Keratinocyte (primary cell): ENCODE data around the gene RTCB. TPM values are rescaled to one million over a fixed set of nuclear protein-coding genes. Genes with fewer than 3 reads are reported as not detected.

Experiments
- DNase-seq: peaks from one replicate; pipeline ENCODE4 v3.0.0-alpha.2; 2011; ENCODE audit warnings: low read depth, missing footprints, low spot score
- FAIRE-seq: peaks from 2 replicates; lab custom pipeline; 2011; peaks lifted over from hg19 to GRCh38; lab: Jason Lieb, UNC
- H2AFZ ChIP-seq: 2 replicates; pipeline ENCODE4 v1.6.0; 2012; ENCODE audit warnings: low read length, control low read depth, inconsistent platforms; ENCODE audit not compliant: control insufficient read depth
- H3K27ac ChIP-seq: 2 replicates; pipeline ENCODE4 v1.5.1; 2011; ENCODE audit warnings: low read length; ENCODE audit not compliant: control insufficient read depth, insufficient read depth
- H3K27me3 ChIP-seq: 3 replicates; pipeline ENCODE4 v1.6.0; 2011; ENCODE audit warnings: low read length; ENCODE audit not compliant: control insufficient read depth, insufficient read depth; ENCODE audit errors: extremely low read depth
- H3K36me3 ChIP-seq, 2 experiments: 2 replicates in 1 of 2; 3 replicates in 1 of 2; pipeline ENCODE4 v1.5.1; 2011; ENCODE audit warnings: low read length in 2 of 2, mild to moderate bottlenecking in 1 of 2; ENCODE audit not compliant: control insufficient read depth in 2 of 2, insufficient read depth in 2 of 2; ENCODE audit errors: extremely low read depth in 1 of 2
- H3K4me1 ChIP-seq: 3 replicates; pipeline ENCODE4 v1.5.1; 2011; ENCODE audit warnings: low read length; ENCODE audit not compliant: control insufficient read depth, insufficient read depth; ENCODE audit errors: extremely low read depth
- H3K4me2 ChIP-seq: 3 replicates; pipeline ENCODE4 v1.6.0; 2011; ENCODE audit warnings: low read depth, low read length; ENCODE audit not compliant: control insufficient read depth, insufficient read depth; ENCODE audit errors: extremely low read depth
- H3K4me3 ChIP-seq, 3 experiments: fragments of 200-600 bp in 1 of 3; sonication (generic) in 1 of 3; 2 replicates in 2 of 3; 3 replicates in 1 of 3; pipeline ENCODE4 v1.5.1; 2011 to 2016; ENCODE audit warnings: low read length in 3 of 3, mild to moderate bottlenecking in 3 of 3, control low read depth in 2 of 3, inconsistent platforms in 1 of 3, low read depth in 1 of 3, mixed read lengths in 1 of 3, mixed run types in 1 of 3, moderate library complexity in 1 of 3; ENCODE audit not compliant: control insufficient read depth in 2 of 3, insufficient read depth in 2 of 3; ENCODE audit errors: extremely low read depth in 1 of 3
- H3K79me2 ChIP-seq: 2 replicates; pipeline ENCODE4 v1.6.0; 2012; ENCODE audit warnings: low read length; ENCODE audit not compliant: control insufficient read depth, insufficient read depth
- H3K9ac ChIP-seq: 3 replicates; pipeline ENCODE4 v1.6.0; 2011; ENCODE audit warnings: low read length; ENCODE audit not compliant: control insufficient read depth, insufficient read depth; ENCODE audit errors: extremely low read depth
- H3K9me1 ChIP-seq: 3 replicates; pipeline ENCODE4 v1.6.0; 2011; ENCODE audit warnings: low read length; ENCODE audit not compliant: control insufficient read depth, insufficient read depth; ENCODE audit errors: extremely low read depth
- H3K9me3 ChIP-seq: 2 replicates; pipeline ENCODE4 v1.5.1; 2012; ENCODE audit warnings: low read depth, low read length; ENCODE audit not compliant: control insufficient read depth
- H4K20me1 ChIP-seq: 3 replicates; pipeline ENCODE4 v1.6.0; 2011; ENCODE audit warnings: low read length; ENCODE audit not compliant: control insufficient read depth, insufficient read depth; ENCODE audit errors: extremely low read depth
- CTCF ChIP-seq, 3 experiments: IDR thresholded peaks in 1 of 3; conservative IDR thresholded peaks in 1 of 3; optimal IDR thresholded peaks in 1 of 3; 2 replicates in 2 of 3; 3 replicates in 1 of 3; pipeline versions ENCODE3 to v1.5.1; 2011; ENCODE audit warnings: low read length in 3 of 3, mild to moderate bottlenecking in 3 of 3, moderate library complexity in 2 of 3, control low read depth in 1 of 3, inconsistent platforms in 1 of 3; ENCODE audit not compliant: insufficient read depth in 2 of 3; ENCODE audit errors: extremely low read depth in 1 of 3
- EZH2 ChIP-seq: IDR thresholded peaks from one replicate; pipeline ENCODE4 v1.6.1; 2012; ENCODE audit warnings: inconsistent platforms, mild to moderate bottlenecking, low read length, moderate library complexity
- dilution Hi-C: fragments of 300-500 bp; cut with MboI; formaldehyde crosslinking; loops from one replicate; pipeline ENCODE4 v1.7.0; 2020; ENCODE audit warnings: low sequenced_read_pairs; ENCODE audit not compliant: extremely low pct_ligation_motif_present
- polyA plus RNA-seq, 5 experiments: library from polyadenylated mRNA; depleted of rRNA in 3 of 5; stranded (reverse) in 3 of 5; stranded (forward) in 1 of 5; unstranded in 1 of 5; fragments of >200 nt; gene quantifications; 1 replicate in 1 of 5; 2 replicates in 3 of 5; 3 replicates in 1 of 5; pipeline versions ENCODE4 v1.2.1 to v1.2.3, GENCODE V29; 2011 to 2012; ENCODE audit warnings: missing spikeins in 2 of 5, low read depth in 1 of 5, low replicate concordance in 1 of 5

Gene RTCB
- polyA plus RNA-seq, 1 donor (not counting 4 experiments of a cell fraction or from before 2014, with no cell fraction given), result 143 TPM

- H4K20me1 ChIP-seq, result no peaks in the 10 kb centered on the region
- no peaks in the 10 kb centered on the region for H3K9me1 ChIP-seq
- H3K9ac ChIP-seq, result no peak overlapping the region
- no peaks in the 10 kb centered on the region for H3K9me3 ChIP-seq
- no peak overlapping the region for H3K4me3 ChIP-seq
- dilution Hi-C loops, result no loop called here
- H2AFZ ChIP-seq, result no peak overlapping the region
- no peak for DNase-seq
- H3K79me2 ChIP-seq, result no peaks in the 10 kb centered on the region
- no peak for FAIRE-seq
- no peak overlapping the region for H3K4me2 ChIP-seq
- no peaks in the 10 kb centered on the region for H3K36me3 ChIP-seq
- no peak for TF ChIP-seq EZH2
- no peak for TF ChIP-seq CTCF (optimal IDR thresholded peaks at IDR 0.05 in 1 of 3, IDR thresholded peaks at IDR 0.05 in 1 of 3, conservative IDR thresholded peaks at IDR 0.05 in 1 of 3; ENCODE audit: extremely low read depth in 1 of 3, insufficient read depth in 2 of 3, low read length in 3 of 3)
- H3K27ac ChIP-seq, result no peak overlapping the region
- no peaks in the 10 kb centered on the region for H3K4me1 ChIP-seq
- H3K27me3 ChIP-seq, result peaks cover 5% of the 10 kb centered on the region
Observed at GRCh38 chr22:32343941-32344340, 68.1 kb downstream of the RTCB start.

GRCh38 chr22:32342977-32343376 lies 69.1 kb downstream of the RTCB start:
- no peaks in the 10 kb centered on the region for H3K9me3 ChIP-seq
- TF ChIP-seq EZH2, result no peak
- no peak for TF ChIP-seq CTCF (optimal IDR thresholded peaks at IDR 0.05 in 1 of 3, IDR thresholded peaks at IDR 0.05 in 1 of 3, conservative IDR thresholded peaks at IDR 0.05 in 1 of 3; ENCODE audit: extremely low read depth in 1 of 3, insufficient read depth in 2 of 3, low read length in 3 of 3)
- H3K4me1 ChIP-seq, result no peaks in the 10 kb centered on the region
- no peak overlapping the region for H3K4me3 ChIP-seq
- H3K27me3 ChIP-seq, result peaks cover 5% of the 10 kb centered on the region
- no peak overlapping the region for H3K27ac ChIP-seq
- no peaks in the 10 kb centered on the region for H3K9me1 ChIP-seq
- no peak overlapping the region for H2AFZ ChIP-seq
- H3K36me3 ChIP-seq, result no peaks in the 10 kb centered on the region
- no peak overlapping the region for H3K4me2 ChIP-seq
- H4K20me1 ChIP-seq, result no peaks in the 10 kb centered on the region
- H3K9ac ChIP-seq, result no peak overlapping the region
- H3K79me2 ChIP-seq, result no peaks in the 10 kb centered on the region
- dilution Hi-C loops, result no loop called here
- FAIRE-seq (no peak), DNase-seq (no peak)
